Rectal smooth muscle tissue (tissue), 1 donor: Measurements from ENCODE around the gene SENP1.

Source experiments
- H3K27ac ChIP-seq: one replicate; pipeline ENCODE4 v1.7.0; 2013; ENCODE audit warnings: low read depth, low read length, inconsistent platforms
- H3K27me3 ChIP-seq: one replicate; pipeline ENCODE4 v1.7.0; 2013; ENCODE audit warnings: low read length; ENCODE audit not compliant: control insufficient read depth, insufficient read depth
- H3K36me3 ChIP-seq: one replicate; pipeline ENCODE4 v1.7.0; 2013; ENCODE audit warnings: low read length; ENCODE audit not compliant: control insufficient read depth, insufficient read depth
- H3K4me1 ChIP-seq: one replicate; pipeline ENCODE4 v1.7.0; 2013; ENCODE audit warnings: low read length; ENCODE audit not compliant: control insufficient read depth, insufficient read depth
- H3K4me3 ChIP-seq: one replicate; pipeline ENCODE4 v1.7.0; 2013; ENCODE audit warnings: low read length
- H3K9ac ChIP-seq: one replicate; pipeline ENCODE4 v1.7.0; 2013; ENCODE audit warnings: low read length

Gene SENP1

GRCh38 chr12:48074266-48074665 lies 31.6 kb downstream of the SENP1 start:
- Histone ChIP-seq H3K27me3 (no peaks in the 10 kb centered on the region), H3K4me1 (no peaks in the 10 kb centered on the region), H3K36me3 (peaks cover 10% of the 10 kb centered on the region), H3K9ac (no peak overlapping the region), H3K27ac (no peak overlapping the region), H3K4me3 (no peak overlapping the region)

GRCh38 chr12:48072266-48072665 lies 33.6 kb downstream of the SENP1 start:
- H3K4me1 ChIP-seq: no peaks in the 10 kb centered on the region
- no peaks in the 10 kb centered on the region for H3K27me3 ChIP-seq
- no peak overlapping the region for H3K9ac ChIP-seq
- H3K4me3 ChIP-seq: no peak overlapping the region
- H3K36me3 ChIP-seq: peaks cover 12% of the 10 kb centered on the region
- no peak overlapping the region for H3K27ac ChIP-seq

- Histone ChIP-seq H3K9ac (no peak overlapping the region), H3K27ac (no peak overlapping the region), H3K4me3 (no peak overlapping the region), H3K4me1 (no peaks in the 10 kb centered on the region), H3K27me3 (no peaks in the 10 kb centered on the region), H3K36me3 (peaks cover 12% of the 10 kb centered on the region)
These were observed 34.1 kb downstream of the SENP1 start for GRCh38 chr12:48071808-48072207.

DNA sequence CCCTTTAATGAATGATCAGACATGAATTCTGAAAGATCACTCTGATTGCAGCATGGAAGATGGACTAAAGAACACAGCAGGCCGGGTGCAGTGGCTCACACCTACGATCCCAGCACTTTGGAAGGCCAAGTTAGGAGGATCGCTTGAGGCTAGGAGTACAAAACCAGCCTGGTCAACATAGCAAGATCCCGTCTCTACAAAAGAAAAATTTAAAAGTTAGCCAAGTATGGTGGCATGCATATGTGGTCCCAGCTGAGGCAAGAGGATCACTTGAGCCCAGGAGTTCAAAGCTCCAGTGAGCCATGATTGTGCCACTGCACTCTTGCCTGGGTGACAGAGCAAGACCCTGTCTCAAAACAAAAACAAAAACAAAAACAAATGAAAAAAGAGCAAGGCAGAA lies 35.1 kb downstream of the SENP1 start:
- H3K36me3 ChIP-seq: peaks cover 12% of the 10 kb centered on the region
- H3K4me1 ChIP-seq: no peaks in the 10 kb centered on the region
- no peak overlapping the region for H3K27ac ChIP-seq
- no peaks in the 10 kb centered on the region for H3K27me3 ChIP-seq
- H3K9ac ChIP-seq: no peak overlapping the region
- H3K4me3 ChIP-seq: no peak overlapping the region

- H3K27me3 ChIP-seq: no peaks in the 10 kb centered on the region
- no peak overlapping the region for H3K4me3 ChIP-seq
- no peak overlapping the region for H3K27ac ChIP-seq
- no peak overlapping the region for H3K9ac ChIP-seq
- peaks cover 17% of the 10 kb centered on the region for H3K36me3 ChIP-seq
- H3K4me1 ChIP-seq: no peaks in the 10 kb centered on the region
These were observed 35.8 kb downstream of the SENP1 start for GRCh38 chr12:48070033-48070432.

GRCh38 chr12:48069241-48069640 lies 36.6 kb downstream of the SENP1 start:
- Histone ChIP-seq H3K4me1 (no peaks in the 10 kb centered on the region), H3K27me3 (no peaks in the 10 kb centered on the region), H3K4me3 (no peak overlapping the region), H3K9ac (no peak overlapping the region), H3K36me3 (peaks cover 17% of the 10 kb centered on the region), H3K27ac (no peak overlapping the region)

DNA sequence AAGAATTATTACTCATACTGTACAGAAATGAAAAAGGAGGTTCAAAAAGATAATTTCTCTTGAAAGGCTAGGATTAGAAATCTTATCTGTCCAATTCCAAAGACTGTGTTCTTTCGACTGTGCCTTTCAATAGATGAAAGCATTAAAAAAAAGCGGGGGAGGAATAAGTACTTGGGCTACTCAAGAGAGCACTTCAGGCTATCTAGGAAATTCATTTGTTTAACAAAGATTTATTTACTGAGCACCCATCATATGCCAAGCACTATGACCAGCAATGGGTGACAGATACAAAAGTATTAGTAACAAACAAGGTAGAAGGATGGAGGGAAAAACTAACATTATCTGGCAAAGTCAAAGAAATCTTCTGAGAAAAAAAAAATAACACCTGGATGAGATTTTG lies 37.4 kb downstream of the SENP1 start:
- H3K4me3 ChIP-seq: no peak overlapping the region
- no peaks in the 10 kb centered on the region for H3K4me1 ChIP-seq
- no peak overlapping the region for H3K9ac ChIP-seq
- H3K27me3 ChIP-seq: no peaks in the 10 kb centered on the region
- H3K27ac ChIP-seq: no peak overlapping the region
- H3K36me3 ChIP-seq: peaks cover 17% of the 10 kb centered on the region

DNA sequence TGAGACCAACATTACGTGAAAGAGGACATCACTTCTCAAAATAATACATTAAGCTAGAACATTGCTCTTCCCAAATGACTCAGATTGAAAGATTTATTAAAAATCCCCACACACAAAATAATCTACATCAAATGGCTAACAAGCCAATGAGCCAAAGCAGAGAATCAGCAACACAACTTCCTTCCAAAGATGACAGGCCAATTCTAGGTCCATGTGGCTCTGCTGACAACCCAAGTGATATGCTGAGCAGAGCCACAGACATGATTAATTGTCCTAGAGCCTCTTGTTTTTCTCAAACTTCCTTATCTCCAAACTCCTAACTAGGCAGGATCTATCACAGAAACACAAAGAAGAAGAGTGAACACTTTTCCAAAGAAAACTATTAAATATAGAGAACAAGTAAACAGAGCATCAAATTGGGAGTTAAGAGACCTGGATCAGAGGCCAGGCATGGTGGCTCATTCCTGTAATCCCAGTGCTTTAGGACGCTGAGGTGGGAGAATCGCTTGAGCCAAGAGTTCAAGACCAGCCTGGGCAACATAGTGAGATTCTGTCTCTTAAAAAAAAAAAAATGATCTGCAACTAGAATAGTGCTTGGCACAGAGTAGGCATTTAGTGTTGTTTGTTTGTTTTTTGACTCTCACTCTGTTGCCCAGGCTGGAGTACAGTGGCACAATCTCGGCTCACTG lies 38.5 kb downstream of the SENP1 start:
- H3K27me3 ChIP-seq: no peaks in the 10 kb centered on the region
- H3K27ac ChIP-seq: no peak overlapping the region
- no peaks in the 10 kb centered on the region for H3K4me1 ChIP-seq
- H3K36me3 ChIP-seq: peaks cover 18% of the 10 kb centered on the region
- no peak overlapping the region for H3K9ac ChIP-seq
- H3K4me3 ChIP-seq: no peak overlapping the region

- Histone ChIP-seq H3K27me3 (no peaks in the 10 kb centered on the region), H3K27ac (no peak overlapping the region), H3K4me1 (no peaks in the 10 kb centered on the region), H3K36me3 (peaks cover 17% of the 10 kb centered on the region), H3K4me3 (no peak overlapping the region), H3K9ac (no peak overlapping the region)
These were observed 40.8 kb downstream of the SENP1 start for GRCh38 chr12:48065041-48065440.

DNA sequence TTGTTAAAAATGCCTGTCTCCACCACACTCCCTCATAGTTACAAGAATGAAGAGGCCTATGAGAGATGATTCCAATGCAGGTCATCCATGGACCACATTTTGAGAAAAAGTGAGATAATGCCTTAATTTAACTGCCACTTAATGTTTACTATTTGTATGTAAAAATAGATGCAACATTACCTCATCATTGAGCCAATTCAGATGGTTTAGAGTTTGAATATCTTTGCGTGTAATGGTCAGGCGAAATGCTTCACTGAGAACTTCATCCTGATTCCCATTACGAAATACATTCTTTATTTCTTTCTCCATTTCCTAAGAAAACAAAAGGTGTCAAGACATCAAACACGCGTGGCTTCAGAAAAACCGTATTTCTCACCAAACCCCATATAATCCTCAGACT lies 42.3 kb downstream of the SENP1 start:
- no peak overlapping the region for H3K9ac ChIP-seq
- no peak overlapping the region for H3K4me3 ChIP-seq
- H3K27me3 ChIP-seq: no peaks in the 10 kb centered on the region
- H3K27ac ChIP-seq: no peak overlapping the region
- peaks cover 13% of the 10 kb centered on the region for H3K36me3 ChIP-seq
- no peaks in the 10 kb centered on the region for H3K4me1 ChIP-seq

GRCh38 chr12:48061938-48062719 lies 43.8 kb downstream of the SENP1 start:
- H3K36me3 ChIP-seq: peaks cover 13% of the 10 kb centered on the region

DNA sequence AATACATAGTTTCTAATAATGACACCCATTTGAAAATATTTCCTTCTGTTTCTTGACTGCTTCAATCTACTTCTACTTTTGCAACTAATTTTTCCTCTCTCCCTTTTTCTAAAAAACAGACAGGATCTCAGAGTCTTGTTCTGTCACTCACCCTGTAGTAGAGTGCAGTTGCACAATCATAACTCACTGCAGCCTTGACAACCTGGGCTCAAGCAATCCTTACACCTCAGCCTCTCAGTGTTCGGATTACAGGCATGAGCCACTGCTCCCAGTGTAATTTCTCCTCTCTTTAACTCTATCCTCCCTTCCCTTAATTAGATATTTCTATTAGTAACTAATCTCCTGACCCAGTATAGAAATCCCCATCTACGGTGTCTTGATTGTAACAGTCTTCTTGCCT lies 45.4 kb downstream of the SENP1 start:
- H3K27me3 ChIP-seq: no peaks in the 10 kb centered on the region
- H3K27ac ChIP-seq: no peak overlapping the region
- H3K36me3 ChIP-seq: peaks cover 12% of the 10 kb centered on the region
- no peaks in the 10 kb centered on the region for H3K4me1 ChIP-seq
- no peak overlapping the region for H3K9ac ChIP-seq
- H3K4me3 ChIP-seq: no peak overlapping the region

More at GRCh38 chr12:48061938-48062719, 43.8 kb downstream of the SENP1 start:
- H3K4me1 ChIP-seq: no peaks in the 10 kb centered on the region
- H3K27ac ChIP-seq: no peak overlapping the region
- H3K4me3 ChIP-seq: no peak overlapping the region
- H3K27me3 ChIP-seq: no peaks in the 10 kb centered on the region
- H3K9ac ChIP-seq: no peak overlapping the region

GRCh38 chr12:48058771-48059170 lies 47.1 kb downstream of the SENP1 start:
- no peak overlapping the region for H3K27ac ChIP-seq
- no peaks in the 10 kb centered on the region for H3K27me3 ChIP-seq
- no peak overlapping the region for H3K9ac ChIP-seq
- no peak overlapping the region for H3K4me3 ChIP-seq
- H3K4me1 ChIP-seq: no peaks in the 10 kb centered on the region
- H3K36me3 ChIP-seq: peaks cover 8% of the 10 kb centered on the region
